H1 (cell line): ENCODE measurements around the gene ADARB2. TPM values are rescaled to one million over a fixed set of nuclear protein-coding genes. Genes with fewer than 3 reads are reported as not detected.

ENCODE experiments used
- HDAC6 ChIP-seq: IDR thresholded peaks from one replicate; pipeline ENCODE4 v1.7.1; 2012; ENCODE audit warnings: low read depth, mild to moderate bottlenecking, inconsistent platforms, low read length, moderate library complexity
- NRF1 ChIP-seq: IDR thresholded peaks from 2 replicates; pipeline ENCODE4 v1.6.1; 2011; ENCODE audit warnings: mild to moderate bottlenecking, low read depth, low read length, improper control_type of control experiment
- PHF8 ChIP-seq: fragments of 200-600 bp; sonication (generic); conservative IDR thresholded peaks from 2 replicates; pipeline ENCODE4 v1.7.1; 2012; ENCODE audit warnings: low read depth, mild to moderate bottlenecking, inconsistent platforms, low read length, moderate library complexity
- RXRA ChIP-seq: IDR thresholded peaks from 2 replicates; pipeline ENCODE4 v1.6.1; 2011; ENCODE audit warnings: low read depth, mild to moderate bottlenecking, low read length, moderate library complexity; ENCODE audit not compliant: insufficient read depth
- SP1 ChIP-seq: IDR thresholded peaks from 2 replicates; pipeline ENCODE4 v1.6.1; 2011; ENCODE audit warnings: low read depth, low read length
- TCF12 ChIP-seq: IDR thresholded peaks from 2 replicates; pipeline ENCODE4 v1.6.1; 2011; ENCODE audit warnings: low read depth, mild to moderate bottlenecking, low read length
- polyA plus RNA-seq, 7 experiments: library from polyadenylated mRNA; depleted of rRNA in 3 of 7; stranded (reverse) in 5 of 7; unstranded in 2 of 7; fragments of >200 nt in 5 of 7; fragments of 200-250 nt in 2 of 7; gene quantifications; 1 replicate in 5 of 7; 2 replicates in 1 of 7; 4 replicates in 1 of 7; pipeline versions ENCODE4 v1.2.1 to v1.2.3, GENCODE V29; 2011 to 2013; ENCODE audit warnings: missing spikeins in 2 of 7, mixed read lengths in 2 of 7
- total RNA-seq: library from RNA; stranded (reverse); fragmentation: NEBNext Ultra II Directional; extraction: Animal tissue kit (Norgen Biotek cat#: 25700); gene quantifications from 2 replicates; pipeline ENCODE4 v1.2.1, GENCODE V29; 2021

The ADARB2 gene
- total and polyA plus RNA-seq, 2 of the 8 experiments (the other 6 are each of a cell fraction or from before 2014, with no cell fraction given), result 2.2 to 2.8 TPM

DNA sequence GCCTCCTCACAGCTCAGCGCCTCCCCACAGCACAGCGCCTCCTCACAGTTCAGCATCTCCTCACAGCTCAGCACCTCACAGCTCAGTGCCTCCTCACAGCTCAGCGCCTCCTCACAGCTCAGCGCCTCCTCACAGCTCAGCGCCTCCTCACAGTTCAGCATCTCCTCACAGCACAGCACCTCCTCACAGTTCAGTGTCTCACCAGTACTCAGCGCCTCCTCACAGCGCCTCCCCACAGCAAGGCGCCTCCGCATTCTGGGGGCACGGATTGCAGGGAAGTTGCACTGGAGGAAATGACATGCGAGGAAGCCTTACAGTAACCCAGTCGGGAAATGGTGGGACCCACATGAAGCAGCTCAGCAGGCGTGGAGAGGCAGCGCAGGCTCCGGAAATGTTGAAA, 409.6 kb downstream of the ADARB2 start (continued):
- no peak for TF ChIP-seq NRF1
- no peak for TF ChIP-seq PHF8
- TF ChIP-seq RXRA, result no peak
- no peak for TF ChIP-seq HDAC6
- TF ChIP-seq TCF12, result no peak
- no peak for TF ChIP-seq SP1
